GM06990 (cell line): ENCODE results near the gene PTMS.

Experiments used
- DNase-seq: peaks from one replicate; pipeline ENCODE4 v3.0.0-alpha.2; 2011; ENCODE audit not compliant: insufficient read length; ENCODE audit errors: extremely low read depth
- H3K27me3 ChIP-seq: replicated peaks from 2 replicates; pipeline ENCODE4 v1.6.0; 2011; ENCODE audit warnings: low read length; ENCODE audit not compliant: control insufficient read depth, insufficient read depth
- H3K36me3 ChIP-seq: 2 replicates; pipeline ENCODE4 v1.5.1; 2011; ENCODE audit warnings: low read length; ENCODE audit not compliant: control insufficient read depth, insufficient read depth
- H3K4me3 ChIP-seq: replicated peaks from 2 replicates; pipeline ENCODE4 v1.5.1; 2011; ENCODE audit warnings: low read depth, mild to moderate bottlenecking, control low read depth, low read length
- CTCF ChIP-seq: IDR thresholded peaks from 2 replicates; pipeline ENCODE4 v1.5.1; 2011; ENCODE audit warnings: low read length, control low read depth, mild to moderate bottlenecking, inconsistent platforms; ENCODE audit not compliant: insufficient read depth, poor library complexity, severe bottlenecking

PTMS gene

GRCh38 chr12:6775185-6776174 lies 9.3 kb downstream of the PTMS start:
- Histone ChIP-seq H3K4me3 (no peak overlapping the region), H3K27me3 (no peaks in the 10 kb centered on the region), H3K36me3 (no peaks in the 10 kb centered on the region; the same call in none of the 2 replicates)
- DNase-seq, result no peak
- no peak for TF ChIP-seq CTCF

- Histone ChIP-seq H3K4me3 (no peak overlapping the region), H3K27me3 (no peaks in the 10 kb centered on the region), H3K36me3 (no peaks in the 10 kb centered on the region; the same call in none of the 2 replicates)
- DNase-seq, result no peak
- no peak for TF ChIP-seq CTCF
Measured at GRCh38 chr12:6777386-6777785, 11.2 kb downstream of the PTMS start.

GRCh38 chr12:6778217-6778573 lies 12.0 kb downstream of the PTMS start:
- Histone ChIP-seq H3K4me3 (no peak overlapping the region; the same call in 1 of the 2 replicates), H3K36me3 (no peaks in the 10 kb centered on the region; the same call in none of the 2 replicates), H3K27me3 (no peaks in the 10 kb centered on the region)
- DNase-seq, result no peak
- TF ChIP-seq CTCF, result no peak

GRCh38 chr12:6778574-6779550 lies 12.7 kb downstream of the PTMS start:
- DNase-seq, result peak; percentile 86
- Histone ChIP-seq H3K27me3 (no peaks in the 10 kb centered on the region), H3K36me3 (no peaks in the 10 kb centered on the region; the same call in none of the 2 replicates), H3K4me3 (peak overlapping the region; percentile 52)
- peak; percentile 91 for TF ChIP-seq CTCF

- no peaks in the 10 kb centered on the region; the same call in none of the 2 replicates for H3K36me3 ChIP-seq
- no peaks in the 10 kb centered on the region for H3K27me3 ChIP-seq
- no peak for DNase-seq
- no peak overlapping the region for H3K4me3 ChIP-seq
- no peak for TF ChIP-seq CTCF
Measured at GRCh38 chr12:6779708-6780432, 13.7 kb downstream of the PTMS start.
